BLaER1 (cell line): ENCODE measurements around the gene EPHB3.

Experiments
- H3K27ac ChIP-seq: shearing (Covaris generic); formaldehyde crosslinking; 2 replicates; pipeline ENCODE4 v1.8.1; 2022
- H3K27me3 ChIP-seq: shearing (Covaris generic); formaldehyde crosslinking; 2 replicates; pipeline ENCODE4 v1.8.1; 2022
- H3K36me3 ChIP-seq: shearing (Covaris generic); formaldehyde crosslinking; 2 replicates; pipeline ENCODE4 v1.8.1; 2022
- H3K4me1 ChIP-seq: shearing (Covaris generic); formaldehyde crosslinking; 2 replicates; pipeline ENCODE4 v1.8.1; 2022
- H3K4me2 ChIP-seq: shearing (Covaris generic); formaldehyde crosslinking; 2 replicates; pipeline ENCODE4 v1.8.1; 2022
- H3K4me3 ChIP-seq: shearing (Covaris generic); formaldehyde crosslinking; 2 replicates; pipeline ENCODE4 v1.8.1; 2022
- H3K9ac ChIP-seq: shearing (Covaris generic); formaldehyde crosslinking; 2 replicates; pipeline ENCODE4 v1.8.1; 2022
- H3K9me3 ChIP-seq: shearing (Covaris generic); formaldehyde crosslinking; 2 replicates; pipeline ENCODE4 v1.8.1; 2022
- H4K20me1 ChIP-seq: shearing (Covaris generic); formaldehyde crosslinking; 2 replicates; pipeline ENCODE4 v1.8.1; 2022
- Cebpa-rat ChIP-seq: shearing (Covaris generic); IDR thresholded peaks from 2 replicates; pipeline ENCODE4 v1.8.1; 2022

The EPHB3 gene

GRCh38 chr3:184553385-184553784, 8.2 kb upstream of the EPHB3 start:
- no peak for TF ChIP-seq Cebpa-rat
- no peaks in the 10 kb centered on the region for H3K4me1 ChIP-seq
- no peak overlapping the region for H3K27ac ChIP-seq

DNA sequence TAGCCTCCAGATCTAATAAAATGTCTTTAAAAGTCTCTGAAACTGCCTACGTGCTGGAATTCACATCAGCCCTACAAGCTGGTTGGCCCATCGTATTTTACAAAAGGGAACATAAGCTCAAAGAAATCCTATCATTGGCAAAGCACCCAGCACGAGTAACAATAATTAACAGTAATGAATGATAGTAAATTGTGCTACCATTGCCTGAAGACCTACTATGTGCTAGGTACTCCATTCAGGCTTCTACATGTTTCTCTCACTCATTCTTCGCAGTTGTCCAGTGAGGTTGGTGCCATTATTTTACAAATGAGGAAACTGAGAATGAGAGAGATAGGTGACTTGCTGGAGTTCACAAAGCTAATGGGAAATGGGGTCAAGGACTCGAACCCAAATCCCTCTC, 7.1 kb upstream of the EPHB3 start:
- Histone ChIP-seq H3K27ac (no peak overlapping the region), H3K36me3 (no peaks in the 10 kb centered on the region), H3K4me1 (no peaks in the 10 kb centered on the region), H3K27me3 (no peaks in the 10 kb centered on the region), H3K4me3 (no peak overlapping the region), H3K4me2 (no peak overlapping the region), H4K20me1 (no peaks in the 10 kb centered on the region), H3K9ac (no peak overlapping the region), H3K9me3 (no peaks in the 10 kb centered on the region)
- TF ChIP-seq Cebpa-rat, result no peak

More at GRCh38 chr3:184553385-184553784, 8.2 kb upstream of the EPHB3 start:
- H3K4me2 ChIP-seq, result no peak overlapping the region
- no peaks in the 10 kb centered on the region for H3K36me3 ChIP-seq
- no peaks in the 10 kb centered on the region for H3K27me3 ChIP-seq
- H3K4me3 ChIP-seq, result no peak overlapping the region
- H4K20me1 ChIP-seq, result no peaks in the 10 kb centered on the region
- no peaks in the 10 kb centered on the region for H3K9me3 ChIP-seq
- H3K9ac ChIP-seq, result no peak overlapping the region

- H3K27ac ChIP-seq, result no peak overlapping the region
- no peak overlapping the region for H3K4me2 ChIP-seq
- peaks cover 10% of the 10 kb centered on the region for H3K27me3 ChIP-seq
- H3K9ac ChIP-seq, result no peak overlapping the region
- 0 out of 2 replicates have a peak, but pooled peaks cover under 1% of the 10 kb centered on the region for H4K20me1 ChIP-seq
- H3K9me3 ChIP-seq, result no peaks in the 10 kb centered on the region
- H3K36me3 ChIP-seq, result no peaks in the 10 kb centered on the region
- H3K4me3 ChIP-seq, result no peak overlapping the region
- H3K4me1 ChIP-seq, result peaks cover 8% of the 10 kb centered on the region
- no peak for TF ChIP-seq Cebpa-rat
Measured at GRCh38 chr3:184556582-184557347, 4.8 kb upstream of the EPHB3 start.

GRCh38 chr3:184557348-184557950, 4.1 kb upstream of the EPHB3 start:
- H3K4me2 ChIP-seq, result no peak overlapping the region
- no peak for TF ChIP-seq Cebpa-rat
- H3K4me3 ChIP-seq, result no peak overlapping the region
- no peak overlapping the region for H3K27ac ChIP-seq
- no peaks in the 10 kb centered on the region for H3K36me3 ChIP-seq
- no peak overlapping the region for H3K9ac ChIP-seq
- H4K20me1 ChIP-seq, result peaks cover 8% of the 10 kb centered on the region
- no peaks in the 10 kb centered on the region for H3K9me3 ChIP-seq
- H3K27me3 ChIP-seq, result peaks cover 17% of the 10 kb centered on the region
- peaks cover 12% of the 10 kb centered on the region for H3K4me1 ChIP-seq

DNA sequence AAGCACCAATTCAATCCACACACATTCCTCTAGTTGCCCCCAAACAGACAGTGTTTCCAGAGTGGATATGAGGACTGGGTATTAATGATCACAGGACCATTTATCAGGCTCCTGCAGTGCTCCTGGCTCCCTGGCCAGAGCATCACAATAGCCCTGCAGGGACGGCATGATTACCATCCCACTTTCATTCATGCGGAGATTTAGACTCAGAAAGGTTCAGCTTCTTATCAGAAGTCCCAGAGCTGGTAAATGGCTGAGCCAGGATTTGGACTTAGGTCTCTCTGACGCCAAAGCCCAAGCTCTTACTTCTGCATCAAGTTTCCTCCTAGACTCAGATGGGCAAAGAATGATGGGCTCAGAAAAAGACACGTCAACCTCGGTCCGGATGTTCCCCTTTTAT, 2.9 kb upstream of the EPHB3 start:
- H4K20me1 ChIP-seq, result peaks cover 20% of the 10 kb centered on the region
- TF ChIP-seq Cebpa-rat, result no peak
- H3K36me3 ChIP-seq, result no peaks in the 10 kb centered on the region
- H3K27ac ChIP-seq, result no peak overlapping the region
- H3K27me3 ChIP-seq, result peaks cover 30% of the 10 kb centered on the region
- no peak overlapping the region for H3K4me2 ChIP-seq
- no peaks in the 10 kb centered on the region for H3K9me3 ChIP-seq
- H3K9ac ChIP-seq, result no peak overlapping the region
- H3K4me3 ChIP-seq, result no peak overlapping the region
- peaks cover 17% of the 10 kb centered on the region for H3K4me1 ChIP-seq

DNA sequence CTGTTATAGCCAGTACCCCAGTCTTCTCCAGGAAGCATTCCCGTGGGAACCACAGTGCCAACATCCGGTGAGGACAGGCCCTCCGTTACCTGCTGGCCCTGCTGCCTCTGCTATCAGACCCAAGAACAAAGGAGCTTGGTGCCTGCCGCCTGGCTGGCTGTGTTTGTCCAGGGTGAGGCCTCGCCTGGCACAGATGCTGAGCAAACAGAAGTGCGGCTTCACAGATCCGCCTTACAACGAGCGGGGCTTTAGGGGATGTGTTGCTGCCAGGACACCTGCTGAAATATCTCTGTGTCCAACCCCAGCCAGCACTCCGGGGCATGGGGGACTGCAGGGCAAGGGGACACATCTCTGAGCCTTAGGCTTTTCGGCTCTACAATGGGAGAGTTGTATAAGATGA, 2.2 kb upstream of the EPHB3 start:
- peaks cover 27% of the 10 kb centered on the region for H4K20me1 ChIP-seq
- H3K4me3 ChIP-seq, result no peak overlapping the region
- H3K27me3 ChIP-seq, result peaks cover 36% of the 10 kb centered on the region
- no peak overlapping the region for H3K4me2 ChIP-seq
- peaks cover 17% of the 10 kb centered on the region for H3K4me1 ChIP-seq
- H3K9me3 ChIP-seq, result no peaks in the 10 kb centered on the region
- TF ChIP-seq Cebpa-rat, result no peak
- H3K9ac ChIP-seq, result no peak overlapping the region
- no peak overlapping the region for H3K27ac ChIP-seq
- no peaks in the 10 kb centered on the region for H3K36me3 ChIP-seq

DNA sequence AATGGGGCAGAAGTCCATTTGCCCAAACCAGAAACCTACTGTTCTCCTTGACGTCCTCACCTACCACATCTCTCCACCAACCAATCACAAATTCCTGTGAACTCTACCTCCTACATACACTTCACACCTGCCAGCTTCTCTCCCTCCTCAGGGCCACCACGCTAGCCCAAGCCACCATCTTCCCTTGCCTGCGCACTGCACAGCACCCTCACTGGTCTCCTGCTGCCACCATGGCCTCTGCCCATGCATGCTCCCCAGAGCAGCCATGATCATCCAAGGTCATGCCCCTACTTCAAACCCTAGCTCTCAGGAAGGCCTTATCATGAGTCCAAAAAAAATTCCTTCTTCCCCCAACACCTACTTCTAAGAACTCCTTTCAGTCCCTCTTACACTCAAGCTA, 1.1 kb upstream of the EPHB3 start:
- Histone ChIP-seq H3K27me3 (peaks cover 48% of the 10 kb centered on the region), H3K9me3 (no peaks in the 10 kb centered on the region), H3K9ac (peak overlapping the region; percentile 21; the same call in 1 of the 2 replicates), H3K4me3 (no peak overlapping the region), H4K20me1 (peaks cover 36% of the 10 kb centered on the region), H3K36me3 (no peaks in the 10 kb centered on the region), H3K4me1 (peaks cover 17% of the 10 kb centered on the region), H3K27ac (no peak overlapping the region), H3K4me2 (peak overlapping the region; percentile 99)
- no peak for TF ChIP-seq Cebpa-rat

DNA sequence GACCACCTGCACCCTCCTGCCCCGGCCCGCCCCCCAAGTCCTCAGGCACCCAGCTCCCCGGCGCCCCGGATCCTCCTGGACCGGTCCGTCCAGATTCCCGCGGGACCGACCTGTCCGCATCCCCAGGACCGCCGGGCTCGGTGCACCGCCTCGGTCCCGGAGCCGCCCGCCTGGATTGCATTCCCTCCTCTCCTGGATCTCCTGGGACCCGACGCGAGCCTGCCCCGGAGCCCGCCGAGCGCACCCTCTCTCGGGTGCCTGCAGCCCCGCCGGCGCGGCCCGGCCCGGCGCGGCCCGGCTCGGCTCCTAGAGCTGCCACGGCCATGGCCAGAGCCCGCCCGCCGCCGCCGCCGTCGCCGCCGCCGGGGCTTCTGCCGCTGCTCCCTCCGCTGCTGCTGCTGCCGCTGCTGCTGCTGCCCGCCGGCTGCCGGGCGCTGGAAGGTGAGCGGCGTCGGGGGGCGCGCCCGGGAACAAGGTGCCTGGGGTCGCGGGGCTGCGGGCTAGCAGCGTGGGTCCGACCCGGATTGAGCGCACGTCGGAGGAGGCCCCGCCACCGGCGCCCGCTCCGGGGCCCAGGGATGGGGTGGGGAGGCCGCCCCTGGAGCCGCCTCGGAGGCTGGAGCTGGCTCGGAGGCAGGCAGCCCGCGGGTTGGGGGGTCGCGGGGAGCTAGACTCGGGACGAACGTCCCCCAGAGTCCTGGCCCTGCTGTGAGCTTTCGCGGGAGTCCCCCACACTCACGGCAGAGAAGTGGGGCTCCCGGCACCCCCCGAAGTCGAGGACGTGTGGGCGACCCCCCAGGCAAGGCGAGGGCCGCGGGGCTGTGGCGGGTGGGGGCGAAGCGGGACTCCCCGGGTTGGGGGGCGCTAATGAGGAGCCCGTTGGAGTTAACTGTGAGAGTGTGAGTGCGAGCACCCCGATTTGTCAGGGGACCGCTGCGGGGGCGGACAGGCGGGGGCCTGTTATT, 610 bp downstream of the EPHB3 start:
- Histone ChIP-seq H3K4me2 (peak overlapping the region; percentile 99), H3K36me3 (no peaks in the 10 kb centered on the region), H3K9ac (peak overlapping the region; percentile 52; the same call in 1 of the 2 replicates), H3K4me3 (peak overlapping the region; percentile 71), H3K9me3 (no peaks in the 10 kb centered on the region), H4K20me1 (peaks cover 53% of the 10 kb centered on the region), H3K4me1 (peaks cover 18% of the 10 kb centered on the region), H3K27ac (no peak overlapping the region), H3K27me3 (peaks cover 64% of the 10 kb centered on the region)
- TF ChIP-seq Cebpa-rat, result no peak

DNA sequence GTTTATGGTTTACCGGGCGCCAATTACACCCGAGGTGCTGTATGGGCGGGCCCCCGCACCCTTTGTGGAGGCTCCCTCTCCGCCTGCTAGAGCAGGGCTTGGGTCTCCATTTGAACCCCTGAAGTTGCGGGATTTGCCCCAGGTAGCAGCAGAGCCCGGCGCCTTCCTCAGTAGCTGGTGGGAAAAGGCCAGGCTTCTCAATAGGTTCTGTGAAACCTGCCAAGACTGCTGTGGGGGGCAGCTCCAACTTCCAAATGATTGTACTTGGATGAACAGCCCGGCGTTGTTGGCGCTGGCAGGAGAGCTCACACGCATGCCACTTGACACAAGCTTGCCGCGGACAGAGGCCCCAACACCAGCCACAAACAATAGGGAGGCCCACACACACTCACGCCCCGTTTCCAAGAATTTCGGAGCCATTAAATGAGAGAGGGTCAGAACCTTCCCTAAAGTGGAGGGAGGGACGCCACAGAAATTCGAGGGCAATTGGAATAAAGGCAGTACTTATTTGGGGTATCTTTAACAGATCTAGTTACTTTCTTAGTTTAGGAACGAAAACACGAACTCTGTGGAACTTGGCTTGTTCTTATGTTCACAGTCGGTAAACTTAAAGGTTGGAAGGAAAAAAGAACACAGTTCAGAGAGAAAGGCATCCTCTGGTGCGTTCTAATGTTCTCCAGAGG, 1.4 kb downstream of the EPHB3 start:
- TF ChIP-seq Cebpa-rat, result no peak
- H3K4me1 ChIP-seq, result peaks cover 26% of the 10 kb centered on the region
- no peak overlapping the region for H3K9ac ChIP-seq
- no peaks in the 10 kb centered on the region for H3K36me3 ChIP-seq
- H3K4me3 ChIP-seq, result peak overlapping the region; percentile 71
- no peak overlapping the region for H3K27ac ChIP-seq
- peak overlapping the region; percentile 99 for H3K4me2 ChIP-seq
- H3K27me3 ChIP-seq, result peaks cover 72% of the 10 kb centered on the region
- H4K20me1 ChIP-seq, result peaks cover 54% of the 10 kb centered on the region
- H3K9me3 ChIP-seq, result no peaks in the 10 kb centered on the region
